SH-SY5Y (cell line): ENCODE data around the gene PEF1.

Experiments used
- GATA2 ChIP-seq: IDR thresholded peaks from 2 replicates; pipeline ENCODE4 v1.6.1; 2011; ENCODE audit warnings: mild to moderate bottlenecking, low read depth, low read length
- GATA3 ChIP-seq: IDR thresholded peaks from 2 replicates; pipeline ENCODE4 v1.6.1; 2011; ENCODE audit warnings: low read depth, mild to moderate bottlenecking, low read length, moderate library complexity

- TF ChIP-seq GATA2: no peak
- no peak for TF ChIP-seq GATA3
Measured at GRCh38 chr1:31620631-31621497, 23.8 kb downstream of the PEF1 start.
